HUES48 (cell line): ENCODE measurements around the gene CDH12.
"Not testable (repeated sequence)": the region's sequence is repeated elsewhere in the genome, so short reads cannot be mapped to it uniquely, and the experiment has no call there.

Source experiments
- H3K27ac ChIP-seq: one replicate; pipeline ENCODE4 v1.7.0; 2013; ENCODE audit warnings: low read depth, low read length, inconsistent platforms
- H3K27me3 ChIP-seq: 2 replicates; pipeline ENCODE4 v1.6.1; 2013; ENCODE audit warnings: mild to moderate bottlenecking, low read length; ENCODE audit not compliant: control insufficient read depth, insufficient read depth
- H3K36me3 ChIP-seq: 2 replicates; pipeline ENCODE4 v1.6.1; 2013; ENCODE audit warnings: low read length; ENCODE audit not compliant: control insufficient read depth, insufficient read depth
- H3K4me1 ChIP-seq: 2 replicates; pipeline ENCODE4 v1.6.1; 2013; ENCODE audit warnings: mild to moderate bottlenecking, low read length; ENCODE audit not compliant: control insufficient read depth, insufficient read depth
- H3K4me3 ChIP-seq: 2 replicates; pipeline ENCODE4 v1.5.1; 2013; ENCODE audit warnings: mild to moderate bottlenecking, low read depth, low read length
- H3K9ac ChIP-seq: 2 replicates; pipeline ENCODE4 v1.6.1; 2013; ENCODE audit warnings: mild to moderate bottlenecking, low read depth, low read length, moderate library complexity
- H3K9me3 ChIP-seq: 2 replicates; pipeline ENCODE4 v1.6.1; 2013; ENCODE audit warnings: low read length; ENCODE audit not compliant: control insufficient read depth, insufficient read depth

CDH12 gene

DNA sequence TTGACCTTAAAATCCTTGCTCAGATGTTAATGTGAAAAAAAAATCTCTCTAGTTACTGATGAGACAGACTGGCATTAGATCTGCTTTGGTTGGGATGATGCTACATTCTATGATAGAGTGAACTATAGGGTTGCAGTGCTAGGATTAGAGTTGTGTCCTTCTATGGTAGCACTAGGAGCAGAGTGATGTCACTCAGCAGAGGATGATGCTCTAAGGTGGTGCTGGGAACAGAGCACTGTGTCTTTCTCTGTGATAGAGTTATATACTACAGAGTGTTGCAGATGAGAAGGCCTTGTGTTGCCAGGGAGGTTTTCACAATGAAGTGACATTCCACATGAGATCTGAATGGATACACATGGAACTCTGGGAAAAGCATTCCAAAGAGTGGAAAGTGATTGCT lies 462.3 kb downstream of the CDH12 start:
- Histone ChIP-seq H3K36me3 (no peaks in the 10 kb centered on the region), H3K27ac (no peak overlapping the region), H3K4me3 (no peak overlapping the region), H3K27me3 (no peaks in the 10 kb centered on the region), H3K4me1 (no peaks in the 10 kb centered on the region), H3K9ac (no peak overlapping the region), H3K9me3 (no peaks in the 10 kb centered on the region)

GRCh38 chr5:22372826-22373660 lies 480.1 kb downstream of the CDH12 start:
- Histone ChIP-seq H3K4me3 (no peak overlapping the region), H3K27me3 (no peaks in the 10 kb centered on the region), H3K36me3 (no peaks in the 10 kb centered on the region), H3K4me1 (no peaks in the 10 kb centered on the region), H3K27ac (no peak overlapping the region), H3K9ac (no peak overlapping the region), H3K9me3 (no peaks in the 10 kb centered on the region)

DNA sequence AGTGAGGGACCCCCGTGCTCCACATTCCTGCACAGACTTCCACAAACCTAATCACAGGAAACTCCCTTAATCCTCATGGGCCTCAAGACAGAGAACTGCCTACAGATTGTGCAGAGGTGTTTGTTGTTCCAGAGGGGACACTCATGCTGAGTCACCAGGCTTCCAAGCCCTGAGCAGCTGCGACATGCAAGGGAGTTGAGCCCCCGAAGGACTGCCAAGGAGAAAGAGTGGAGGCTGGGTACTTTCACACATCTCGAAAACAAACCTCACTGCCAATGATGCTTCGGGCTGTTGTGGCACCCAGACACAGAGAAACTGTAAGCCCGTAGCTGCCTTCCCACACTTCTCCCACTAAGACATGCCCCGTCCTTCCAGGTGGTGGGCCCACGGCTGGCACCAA lies 480.8 kb downstream of the CDH12 start:
- Histone ChIP-seq H3K36me3 (no peaks in the 10 kb centered on the region), H3K27me3 (no peaks in the 10 kb centered on the region), H3K4me3 (no peak overlapping the region), H3K9ac (no peak overlapping the region), H3K27ac (no peak overlapping the region), H3K4me1 (no peaks in the 10 kb centered on the region), H3K9me3 (no peaks in the 10 kb centered on the region)

DNA sequence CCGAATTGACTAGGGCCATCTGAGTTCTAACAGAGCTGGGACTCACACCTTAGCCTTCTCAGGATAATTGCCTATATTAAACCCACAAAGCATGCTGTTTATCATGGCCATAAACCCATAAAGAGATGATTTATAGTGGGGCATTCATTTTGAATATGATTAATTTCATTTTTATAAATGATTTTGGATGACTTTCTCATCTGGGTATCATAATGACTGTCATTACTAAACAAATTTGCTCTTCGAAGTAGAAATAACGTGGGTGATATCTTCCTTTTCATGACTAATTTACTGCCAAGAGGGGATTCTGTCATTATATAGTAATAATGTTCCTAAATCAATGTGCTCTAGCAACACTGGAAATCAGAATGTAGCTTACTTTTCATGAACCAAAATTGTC lies 498.2 kb downstream of the CDH12 start:
- H3K27ac ChIP-seq = no peak overlapping the region
- H3K9ac ChIP-seq = no peak overlapping the region
- H3K4me3 ChIP-seq = no peak overlapping the region
- no peaks in the 10 kb centered on the region for H3K36me3 ChIP-seq
- H3K27me3 ChIP-seq = no peaks in the 10 kb centered on the region
- H3K4me1 ChIP-seq = no peaks in the 10 kb centered on the region
- H3K9me3 ChIP-seq = no peaks in the 10 kb centered on the region

DNA sequence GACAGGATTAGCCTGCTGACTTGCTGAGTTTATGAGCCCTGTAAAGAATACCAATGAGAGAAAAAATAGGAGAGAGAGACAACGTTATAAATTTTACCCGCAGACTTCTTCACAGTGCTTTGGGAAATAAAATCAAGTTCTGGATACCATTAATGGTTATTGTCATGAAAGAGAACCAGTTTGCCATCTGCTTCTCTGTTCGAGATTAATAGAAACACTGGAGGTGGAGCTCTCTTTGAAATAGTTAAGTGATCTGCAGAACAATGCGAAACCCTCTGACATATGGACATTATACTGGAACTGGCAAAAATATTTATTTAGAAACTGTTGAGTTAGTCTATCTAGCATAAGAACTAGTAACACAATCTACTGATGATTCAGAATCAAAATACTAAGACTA lies 500.7 kb downstream of the CDH12 start:
- Histone ChIP-seq H3K9ac (no peak overlapping the region), H3K9me3 (no peaks in the 10 kb centered on the region), H3K27ac (no peak overlapping the region), H3K4me1 (no peaks in the 10 kb centered on the region), H3K27me3 (no peaks in the 10 kb centered on the region), H3K4me3 (no peak overlapping the region), H3K36me3 (no peaks in the 10 kb centered on the region)

GRCh38 chr5:22351178-22351577 lies 502.0 kb downstream of the CDH12 start:
- H3K36me3 ChIP-seq = no peaks in the 10 kb centered on the region
- no peak overlapping the region for H3K27ac ChIP-seq
- H3K4me1 ChIP-seq = no peaks in the 10 kb centered on the region

GRCh38 chr5:22348027-22348426 lies 505.1 kb downstream of the CDH12 start:
- no peaks in the 10 kb centered on the region for H3K27me3 ChIP-seq
- no peak overlapping the region for H3K9ac ChIP-seq
- H3K27ac ChIP-seq = no peak overlapping the region
- no peaks in the 10 kb centered on the region for H3K9me3 ChIP-seq
- no peaks in the 10 kb centered on the region for H3K4me1 ChIP-seq
- no peak overlapping the region for H3K4me3 ChIP-seq
- H3K36me3 ChIP-seq = no peaks in the 10 kb centered on the region

More at GRCh38 chr5:22351178-22351577, 502.0 kb downstream of the CDH12 start:
- Histone ChIP-seq H3K9me3 (no peaks in the 10 kb centered on the region), H3K4me3 (no peak overlapping the region), H3K9ac (no peak overlapping the region), H3K27me3 (no peaks in the 10 kb centered on the region)

DNA sequence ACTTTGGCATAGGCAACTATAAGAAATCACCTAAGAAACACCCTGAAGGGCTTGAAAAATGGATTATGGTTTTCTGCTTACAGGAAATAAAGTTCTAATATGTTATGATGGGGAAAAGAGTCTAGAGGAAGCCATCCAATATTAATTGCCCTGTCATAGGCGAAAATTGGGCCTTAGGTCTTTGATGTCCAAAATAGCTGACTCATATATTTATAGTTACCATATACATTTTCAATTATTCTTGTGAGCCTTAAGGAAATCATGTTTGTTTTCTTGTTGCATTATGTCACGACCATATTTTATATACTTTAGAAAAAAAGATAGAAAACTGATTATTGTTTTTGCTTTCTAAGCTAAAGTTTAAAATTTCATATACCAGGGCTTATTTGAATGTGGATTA lies 509.1 kb downstream of the CDH12 start:
- Histone ChIP-seq H3K27ac (no peak overlapping the region), H3K36me3 (no peaks in the 10 kb centered on the region), H3K9ac (no peak overlapping the region), H3K27me3 (no peaks in the 10 kb centered on the region), H3K4me1 (no peaks in the 10 kb centered on the region), H3K9me3 (no peaks in the 10 kb centered on the region), H3K4me3 (no peak overlapping the region)

- H3K4me1 ChIP-seq = no peaks in the 10 kb centered on the region
- no peaks in the 10 kb centered on the region for H3K36me3 ChIP-seq
- H3K4me3 ChIP-seq = no peak overlapping the region
Measured at GRCh38 chr5:22341406-22341805, 511.7 kb downstream of the CDH12 start.

DNA sequence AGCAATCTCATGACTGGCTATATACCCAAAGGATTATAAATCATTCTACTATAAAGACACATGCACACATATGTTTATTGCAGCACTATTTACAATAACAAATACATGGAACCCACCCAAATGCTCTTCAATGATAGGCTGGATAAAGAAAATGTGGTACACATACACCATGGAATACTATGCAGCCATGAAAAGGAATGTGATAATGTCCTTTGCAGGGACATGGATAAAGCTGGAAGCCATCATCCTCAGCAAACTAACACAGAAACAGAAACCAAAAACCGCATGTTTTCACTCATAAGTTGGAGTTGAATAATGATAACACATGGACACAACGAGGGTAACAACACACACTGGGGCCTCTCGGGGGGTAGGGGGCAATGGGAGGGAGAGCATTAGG lies 520.2 kb downstream of the CDH12 start:
- H3K36me3 ChIP-seq, H3K9me3 ChIP-seq, H3K9ac ChIP-seq: not testable (repeated sequence)

More at GRCh38 chr5:22341406-22341805, 511.7 kb downstream of the CDH12 start:
- Histone ChIP-seq H3K9ac (no peak overlapping the region), H3K27me3 (no peaks in the 10 kb centered on the region), H3K27ac (no peak overlapping the region), H3K9me3 (peaks cover 9% of the 10 kb centered on the region)

DNA sequence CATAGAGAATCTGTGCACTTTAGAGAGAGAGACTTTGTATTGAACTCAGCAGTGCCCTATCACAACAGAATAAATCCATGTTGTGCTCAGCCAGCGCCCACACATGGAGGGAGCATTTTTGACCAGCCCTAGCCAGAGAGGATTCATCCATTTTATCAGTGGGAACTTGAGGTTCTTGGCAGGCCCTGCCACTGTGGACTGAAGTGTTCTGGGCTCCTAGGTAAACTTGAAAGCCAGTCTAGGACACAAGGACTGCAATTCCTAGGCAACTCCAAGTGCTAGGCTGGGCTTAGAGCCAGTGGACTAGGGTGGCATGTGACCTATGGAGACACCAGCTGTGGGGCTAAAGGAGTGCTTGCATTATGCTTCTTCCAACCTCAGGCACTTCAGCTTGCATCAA lies 523.5 kb downstream of the CDH12 start:
- Histone ChIP-seq H3K4me1 (no peaks in the 10 kb centered on the region), H3K4me3 (no peak overlapping the region)

More for the DNA sequence above, 520.2 kb downstream of the CDH12 start:
- not testable (repeated sequence) for H3K27ac ChIP-seq, H3K4me1 ChIP-seq, H3K27me3 ChIP-seq, H3K4me3 ChIP-seq

More for the DNA sequence above, 523.5 kb downstream of the CDH12 start:
- Histone ChIP-seq H3K9me3 (no peaks in the 10 kb centered on the region; the same call in 1 of the 2 replicates), H3K9ac (no peak overlapping the region), H3K27me3 (no peaks in the 10 kb centered on the region), H3K27ac (no peak overlapping the region), H3K36me3 (no peaks in the 10 kb centered on the region)
